Loucy (cell line): ENCODE results near the gene SPACA9.

Experiments used
- H2AFZ ChIP-seq: fragments of 200-600 bp; sonication (generic); 2 replicates; pipeline ENCODE4 v1.6.0; 2016; ENCODE audit warnings: antibody characterized with exemption, mild to moderate bottlenecking, low read length, moderate library complexity
- H3F3A ChIP-seq: fragments of 200-600 bp; 2 replicates; pipeline ENCODE4 v1.6.0; 2016; ENCODE audit warnings: antibody characterized with exemption, low read depth, mild to moderate bottlenecking
- H3K27me3 ChIP-seq: fragments of 200-600 bp; sonication (generic); 2 replicates; pipeline ENCODE4 v1.6.1; 2014; ENCODE audit warnings: low read length, mild to moderate bottlenecking; ENCODE audit not compliant: insufficient read depth, poor library complexity, severe bottlenecking
- H3K36me3 ChIP-seq: fragments of 200-600 bp; sonication (generic); 2 replicates; pipeline ENCODE4 v1.6.1; 2016; ENCODE audit warnings: low read length; ENCODE audit not compliant: insufficient read depth
- H3K4me1 ChIP-seq: fragments of 200-600 bp; sonication (generic); 2 replicates; pipeline ENCODE4 v1.5.1; 2014; ENCODE audit warnings: low read length, mild to moderate bottlenecking; ENCODE audit not compliant: insufficient read depth, poor library complexity, severe bottlenecking
- H3K4me2 ChIP-seq: fragments of 200-600 bp; sonication (generic); 2 replicates; pipeline ENCODE4 v1.6.0; 2014; ENCODE audit warnings: antibody characterized with exemption, low read length, low read depth, mild to moderate bottlenecking; ENCODE audit not compliant: poor library complexity, severe bottlenecking
- H3K4me3 ChIP-seq: fragments of 200-600 bp; sonication (generic); 2 replicates; pipeline ENCODE4 v1.5.1; 2014; ENCODE audit warnings: low read length, mild to moderate bottlenecking, mixed read lengths; ENCODE audit not compliant: poor library complexity, severe bottlenecking
- H3K79me2 ChIP-seq: fragments of 200-600 bp; sonication (generic); 2 replicates; pipeline ENCODE4 v1.6.1; 2014; ENCODE audit warnings: low read length; ENCODE audit not compliant: insufficient read depth
- H3K9ac ChIP-seq: fragments of 200-600 bp; sonication (generic); 2 replicates; pipeline ENCODE4 v1.6.0; 2014; ENCODE audit warnings: mild to moderate bottlenecking, low read depth, low read length, moderate library complexity; ENCODE audit not compliant: poor library complexity, severe bottlenecking
- H3K9me2 ChIP-seq: fragments of 200-600 bp; sonication (generic); replicated peaks from 2 replicates; pipeline ENCODE4 v1.6.1; 2016; ENCODE audit warnings: low read depth, low read length, mixed read lengths
- H3K9me3 ChIP-seq: fragments of 200-600 bp; sonication (generic); 2 replicates; pipeline ENCODE4 v1.6.1; 2014; ENCODE audit warnings: mild to moderate bottlenecking, antibody characterized with exemption, low read length, low read depth; ENCODE audit not compliant: insufficient read depth
- H4K20me1 ChIP-seq: fragments of 200-600 bp; sonication (generic); 2 replicates; pipeline ENCODE4 v1.6.0; 2014; ENCODE audit warnings: antibody characterized with exemption, low read length, mild to moderate bottlenecking; ENCODE audit not compliant: insufficient read depth, poor library complexity, severe bottlenecking
- EZH2phosphoT487 ChIP-seq: fragments of 200-600 bp; IDR thresholded peaks from 2 replicates; pipeline ENCODE4 v1.6.1; 2018; ENCODE audit warnings: antibody characterized with exemption, mild to moderate bottlenecking, moderate library complexity, borderline replicate concordance
- TF ChIP-seq, protein P1 (sequence below): fragments of 200-600 bp; sonication (generic); conservative IDR thresholded peaks from 2 replicates; pipeline ENCODE4 v1.5.1; 2014; ENCODE audit warnings: mild to moderate bottlenecking, antibody characterized with exemption, low read length

Gene SPACA9

DNA sequence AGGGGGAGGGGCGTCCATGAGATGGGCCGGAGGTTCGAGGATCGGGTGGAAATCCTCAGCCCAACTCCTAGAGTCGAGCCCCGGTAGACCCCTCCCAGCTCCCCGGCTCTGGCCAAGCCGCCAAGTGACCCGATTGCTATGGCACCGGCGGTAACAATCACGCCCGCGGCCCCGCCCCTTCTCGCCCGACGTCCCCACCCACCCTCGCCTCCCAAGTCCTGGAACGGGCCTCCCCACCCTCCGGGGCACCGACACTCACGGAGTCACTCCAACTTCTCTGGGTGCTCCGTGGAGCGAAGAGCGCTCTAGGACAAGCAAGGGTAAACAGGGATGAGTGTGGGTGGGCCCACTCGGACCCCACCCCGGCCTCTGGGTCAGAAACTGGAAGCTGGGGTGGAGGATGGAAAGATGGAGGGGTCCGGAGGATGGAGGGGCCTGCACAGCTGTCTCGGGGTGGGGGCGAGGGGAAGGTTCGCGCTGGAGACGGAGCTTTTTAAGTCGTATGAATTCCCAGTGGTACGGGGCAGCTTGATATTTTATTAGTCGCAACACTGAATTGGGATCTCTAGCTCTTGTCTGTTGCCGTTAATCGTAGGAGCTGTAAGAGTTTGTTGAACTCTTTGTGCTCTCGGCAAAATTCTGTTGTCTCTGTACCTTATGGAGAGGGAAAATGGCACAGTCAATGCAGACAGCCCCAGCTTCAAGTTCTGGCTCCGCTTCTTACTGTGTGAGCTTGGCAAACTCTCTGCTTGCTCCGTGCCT lies at the start of gene SPACA9:
Gene SPACA9 (plus strand): TSS at position 204 of the 762 bp plus-strand sequence. CDS start 5,050 bp downstream, outside the sequence.
- Histone ChIP-seq H3F3A (no peaks in the 10 kb centered on the region), H3K36me3 (no peaks in the 10 kb centered on the region), H3K27me3 (no peaks in the 10 kb centered on the region), H3K4me3 (peak within 1 kb of the TSS; percentile 94), H3K79me2 (peaks cover 12% of the 10 kb centered on the region), H2AFZ (peak within 1 kb of the TSS; percentile 93), H3K4me2 (peak within 1 kb of the TSS; percentile 89), H3K4me1 (peaks cover 55% of the 10 kb centered on the region), H4K20me1 (no peaks in the 10 kb centered on the region), H3K9ac (peak within 1 kb of the TSS; percentile 97), H3K9me2 (no peaks in the 10 kb centered on the region), H3K9me3 (no peaks in the 10 kb centered on the region)
- TF ChIP-seq EZH2phosphoT487, result no peak
- TF ChIP-seq, protein P1, sequence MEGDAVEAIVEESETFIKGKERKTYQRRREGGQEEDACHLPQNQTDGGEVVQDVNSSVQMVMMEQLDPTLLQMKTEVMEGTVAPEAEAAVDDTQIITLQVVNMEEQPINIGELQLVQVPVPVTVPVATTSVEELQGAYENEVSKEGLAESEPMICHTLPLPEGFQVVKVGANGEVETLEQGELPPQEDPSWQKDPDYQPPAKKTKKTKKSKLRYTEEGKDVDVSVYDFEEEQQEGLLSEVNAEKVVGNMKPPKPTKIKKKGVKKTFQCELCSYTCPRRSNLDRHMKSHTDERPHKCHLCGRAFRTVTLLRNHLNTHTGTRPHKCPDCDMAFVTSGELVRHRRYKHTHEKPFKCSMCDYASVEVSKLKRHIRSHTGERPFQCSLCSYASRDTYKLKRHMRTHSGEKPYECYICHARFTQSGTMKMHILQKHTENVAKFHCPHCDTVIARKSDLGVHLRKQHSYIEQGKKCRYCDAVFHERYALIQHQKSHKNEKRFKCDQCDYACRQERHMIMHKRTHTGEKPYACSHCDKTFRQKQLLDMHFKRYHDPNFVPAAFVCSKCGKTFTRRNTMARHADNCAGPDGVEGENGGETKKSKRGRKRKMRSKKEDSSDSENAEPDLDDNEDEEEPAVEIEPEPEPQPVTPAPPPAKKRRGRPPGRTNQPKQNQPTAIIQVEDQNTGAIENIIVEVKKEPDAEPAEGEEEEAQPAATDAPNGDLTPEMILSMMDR, result no peak

DNA sequence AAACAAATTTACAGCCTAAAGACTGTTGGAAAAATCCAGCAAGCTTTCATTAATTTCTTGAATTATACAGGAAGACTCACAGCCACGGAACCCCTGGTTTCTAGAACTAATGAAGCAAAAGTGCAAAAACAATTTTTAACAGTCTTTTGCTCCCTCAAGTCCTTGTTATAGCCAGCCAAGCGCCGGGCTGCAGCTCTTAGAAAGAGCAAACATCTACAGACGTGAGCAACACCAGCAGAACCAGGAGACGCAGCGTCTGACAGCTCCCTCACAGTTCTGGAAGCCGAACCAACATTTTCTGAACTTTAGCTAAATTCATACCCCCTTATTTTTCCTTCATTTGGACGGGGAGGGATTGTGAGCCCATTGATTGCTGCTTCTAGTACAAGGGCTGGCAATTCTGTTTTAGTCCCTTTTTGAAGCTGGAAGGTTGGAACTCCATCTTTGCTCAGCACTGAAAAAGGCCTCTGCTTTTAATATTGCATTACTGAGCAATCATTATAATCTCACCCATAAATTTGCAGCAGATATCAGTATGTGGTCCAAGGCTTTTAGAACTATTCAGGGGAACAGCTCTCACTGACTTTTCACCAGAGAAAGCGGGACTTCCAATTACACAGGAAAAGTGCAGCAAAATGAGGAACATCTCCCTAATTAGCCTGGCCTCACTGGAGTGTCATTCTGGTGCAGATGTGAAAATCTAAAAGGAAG lies 46.4 kb upstream of the SPACA9 start:
- Histone ChIP-seq H3K27me3 (no peaks in the 10 kb centered on the region), H3K9me2 (no peaks in the 10 kb centered on the region), H3F3A (no peaks in the 10 kb centered on the region), H3K4me2 (no peak overlapping the region), H3K4me3 (no peak overlapping the region), H3K79me2 (no peaks in the 10 kb centered on the region), H3K36me3 (no peaks in the 10 kb centered on the region), H3K4me1 (no peaks in the 10 kb centered on the region), H3K9me3 (no peaks in the 10 kb centered on the region), H4K20me1 (no peaks in the 10 kb centered on the region), H3K9ac (no peak overlapping the region), H2AFZ (no peak overlapping the region)
- no peak for TF ChIP-seq EZH2phosphoT487
- TF ChIP-seq, protein P1, result no peak

DNA sequence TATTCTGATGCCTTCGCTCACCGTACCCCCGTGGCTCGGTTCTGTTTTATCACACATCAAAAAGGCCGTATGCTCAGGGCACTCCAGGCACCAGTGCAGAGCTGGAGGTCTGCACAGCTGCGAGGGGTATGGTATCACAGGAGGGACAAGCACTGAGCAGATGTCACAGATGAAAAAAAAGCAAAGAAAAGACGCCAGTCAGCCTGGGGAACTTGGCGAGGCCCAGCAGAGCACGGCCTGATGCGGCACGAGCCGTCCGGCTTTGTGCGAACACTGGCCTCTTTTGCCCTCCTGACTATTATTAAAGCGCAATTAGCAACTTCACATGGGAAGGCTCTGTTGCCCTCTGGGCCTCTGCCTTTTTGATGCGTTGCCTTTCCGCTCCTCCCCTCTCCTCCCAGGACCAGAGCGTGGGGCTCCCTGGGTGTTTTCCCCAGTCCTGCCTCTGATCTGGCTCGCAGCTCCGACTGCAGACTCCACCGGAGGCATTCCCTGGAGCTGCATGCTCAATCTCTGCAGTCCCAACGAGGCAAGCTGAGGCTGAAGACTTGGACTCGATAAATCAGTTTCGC lies 45.1 kb upstream of the SPACA9 start:
- Histone ChIP-seq H3K4me2 (no peak overlapping the region), H3K4me1 (no peaks in the 10 kb centered on the region), H3K9me3 (no peaks in the 10 kb centered on the region), H3K9ac (no peak overlapping the region), H3K36me3 (no peaks in the 10 kb centered on the region), H3F3A (no peaks in the 10 kb centered on the region), H3K4me3 (no peak overlapping the region), H3K79me2 (no peaks in the 10 kb centered on the region), H4K20me1 (no peaks in the 10 kb centered on the region), H2AFZ (no peak overlapping the region), H3K27me3 (no peaks in the 10 kb centered on the region), H3K9me2 (no peaks in the 10 kb centered on the region)
- TF ChIP-seq, protein P1, result no peak
- no peak for TF ChIP-seq EZH2phosphoT487
